TTC549 (cell line): ENCODE measurements around the gene MBNL2.

Source experiments
- FAIRE-seq: peaks from 2 replicates; lab custom pipeline; 2012; peaks lifted over from hg19 to GRCh38; lab: Jason Lieb, UNC

Gene MBNL2

GRCh38 chr13:97386801-97387484, 164.8 kb downstream of the MBNL2 start:
- no peak for FAIRE-seq

- FAIRE-seq, result no peak
Observed at GRCh38 chr13:97387485-97387839, 165.3 kb downstream of the MBNL2 start.

- FAIRE-seq, result no peak
Observed at GRCh38 chr13:97387890-97388289, 165.8 kb downstream of the MBNL2 start.

GRCh38 chr13:97388373-97388772, 166.2 kb downstream of the MBNL2 start:
- no peak for FAIRE-seq

- FAIRE-seq, result no peak
Observed at GRCh38 chr13:97390941-97391600, 168.9 kb downstream of the MBNL2 start.

- FAIRE-seq, result no peak
Observed at GRCh38 chr13:97392020-97392419, 169.9 kb downstream of the MBNL2 start.

- no peak for FAIRE-seq
Observed at GRCh38 chr13:97394542-97394941, 172.4 kb downstream of the MBNL2 start.

- FAIRE-seq, result no peak
Observed at GRCh38 chr13:97395447-97396136, 173.5 kb downstream of the MBNL2 start.

GRCh38 chr13:97397267-97397666, 175.1 kb downstream of the MBNL2 start:
- no peak for FAIRE-seq

GRCh38 chr13:97401421-97401820, 179.3 kb downstream of the MBNL2 start:
- no peak for FAIRE-seq

- no peak for FAIRE-seq
Observed at GRCh38 chr13:97403893-97404750, 182.0 kb downstream of the MBNL2 start.

- FAIRE-seq, result no peak
Observed at GRCh38 chr13:97407540-97407939, 185.4 kb downstream of the MBNL2 start.

- no peak for FAIRE-seq
Observed at GRCh38 chr13:97408938-97409337, 186.8 kb downstream of the MBNL2 start.

GRCh38 chr13:97411984-97412383, 189.9 kb downstream of the MBNL2 start:
- FAIRE-seq, result no peak

- FAIRE-seq, result no peak
Observed at GRCh38 chr13:97413694-97414093, 191.6 kb downstream of the MBNL2 start.

GRCh38 chr13:97414392-97414791, 192.3 kb downstream of the MBNL2 start:
- FAIRE-seq, result no peak

- FAIRE-seq, result no peak
Observed at GRCh38 chr13:97417698-97418097, 195.6 kb downstream of the MBNL2 start.

GRCh38 chr13:97422118-97423054, 200.3 kb downstream of the MBNL2 start:
- FAIRE-seq, result no peak

- no peak for FAIRE-seq
Observed at GRCh38 chr13:97423300-97424045, 201.3 kb downstream of the MBNL2 start.

GRCh38 chr13:97425590-97425989, 203.5 kb downstream of the MBNL2 start:
- no peak for FAIRE-seq

GRCh38 chr13:97426695-97427094, 204.6 kb downstream of the MBNL2 start:
- no peak for FAIRE-seq
